HEK293 (cell line): ENCODE measurements around the gene CYP27A1.

Experiments used
- BCL6B ChIP-seq: fragments of 450-650 bp; formaldehyde crosslinking; IDR thresholded peaks from 2 replicates; pipeline ENCODE4 v1.5.1; 2017; ENCODE audit warnings: missing biosample characterization, missing genetic modification characterization
- CTCF ChIP-seq: fragments of 450-650 bp; formaldehyde crosslinking; IDR thresholded peaks from 2 replicates; pipeline ENCODE4 v1.5.1; 2016; ENCODE audit warnings: missing biosample characterization, missing genetic modification characterization
- SETDB1 ChIP-seq: IDR thresholded peaks from one replicate; pipeline ENCODE4 v1.6.1; 2017; ENCODE audit warnings: mild to moderate bottlenecking, low read length, moderate library complexity, mixed read lengths; ENCODE audit not compliant: insufficient read length
- ZBTB10 ChIP-seq: fragments of 450-650 bp; formaldehyde crosslinking; IDR thresholded peaks from 2 replicates; pipeline ENCODE4 v1.5.1; 2016; ENCODE audit warnings: missing biosample characterization, missing genetic modification characterization
- ZBTB7A ChIP-seq: fragments of 450-650 bp; formaldehyde crosslinking; IDR thresholded peaks from 2 replicates; pipeline ENCODE4 v1.5.1; 2016; ENCODE audit warnings: low read depth, missing biosample characterization, missing genetic modification characterization
- ZNF140 ChIP-seq: fragments of 450-650 bp; formaldehyde crosslinking; IDR thresholded peaks from 2 replicates; pipeline ENCODE4 v1.5.1; 2016; ENCODE audit warnings: missing biosample characterization, missing genetic modification characterization
- ZNF335 ChIP-seq: fragments of 450-650 bp; formaldehyde crosslinking; conservative IDR thresholded peaks from 2 replicates; pipeline ENCODE4 v1.5.1; 2016; ENCODE audit warnings: missing biosample characterization, missing genetic modification characterization
- ZNF629 ChIP-seq: fragments of 450-650 bp; formaldehyde crosslinking; IDR thresholded peaks from 2 replicates; pipeline ENCODE4 v1.5.1; 2017; ENCODE audit warnings: missing biosample characterization, missing genetic modification characterization
- ZNF658 ChIP-seq: fragments of 450-650 bp; formaldehyde crosslinking; IDR thresholded peaks from 2 replicates; pipeline ENCODE4; 2016; ENCODE audit warnings: missing biosample characterization, missing genetic modification characterization
- ZNF777 ChIP-seq: fragments of 450-650 bp; formaldehyde crosslinking; IDR thresholded peaks from 2 replicates; pipeline ENCODE4 v1.5.1; 2017; ENCODE audit warnings: missing biosample characterization, missing genetic modification characterization, borderline replicate concordance

- no peak for TF ChIP-seq ZNF777 (tag by site-specific recombination)
- no peak for TF ChIP-seq CTCF
- TF ChIP-seq ZNF335 (tag by site-specific recombination): peak; percentile 92
- 0 out of 2 replicates have a peak, but pooled peaks have one; percentile 18 for TF ChIP-seq ZNF629 (tag by site-specific recombination)
- TF ChIP-seq BCL6B (tag by site-specific recombination): no peak
- no peak for TF ChIP-seq ZBTB10 (tag by site-specific recombination)
- no peak for TF ChIP-seq ZBTB7A
- TF ChIP-seq ZNF658 (tag by site-specific recombination): no peak
- no peak for TF ChIP-seq ZNF140 (tag by site-specific recombination)
- no peak for TF ChIP-seq SETDB1
Measured at GRCh38 chr2:218857371-218858137, 75.6 kb downstream of the CYP27A1 start.
